ENCODE results near the gene SNAPC5. TPM values are rescaled to one million over a fixed set of nuclear protein-coding genes. Genes with fewer than 3 reads are reported as not detected.

Gene SNAPC5, protein sequence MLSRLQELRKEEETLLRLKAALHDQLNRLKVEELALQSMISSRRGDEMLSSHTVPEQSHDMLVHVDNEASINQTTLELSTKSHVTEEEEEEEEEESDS
- total RNA-seq: 59.5 and 72.1 TPM in 2 replicates
- 57.4 and 59.5 TPM in 2 replicates for polyA plus RNA-seq

DNA sequence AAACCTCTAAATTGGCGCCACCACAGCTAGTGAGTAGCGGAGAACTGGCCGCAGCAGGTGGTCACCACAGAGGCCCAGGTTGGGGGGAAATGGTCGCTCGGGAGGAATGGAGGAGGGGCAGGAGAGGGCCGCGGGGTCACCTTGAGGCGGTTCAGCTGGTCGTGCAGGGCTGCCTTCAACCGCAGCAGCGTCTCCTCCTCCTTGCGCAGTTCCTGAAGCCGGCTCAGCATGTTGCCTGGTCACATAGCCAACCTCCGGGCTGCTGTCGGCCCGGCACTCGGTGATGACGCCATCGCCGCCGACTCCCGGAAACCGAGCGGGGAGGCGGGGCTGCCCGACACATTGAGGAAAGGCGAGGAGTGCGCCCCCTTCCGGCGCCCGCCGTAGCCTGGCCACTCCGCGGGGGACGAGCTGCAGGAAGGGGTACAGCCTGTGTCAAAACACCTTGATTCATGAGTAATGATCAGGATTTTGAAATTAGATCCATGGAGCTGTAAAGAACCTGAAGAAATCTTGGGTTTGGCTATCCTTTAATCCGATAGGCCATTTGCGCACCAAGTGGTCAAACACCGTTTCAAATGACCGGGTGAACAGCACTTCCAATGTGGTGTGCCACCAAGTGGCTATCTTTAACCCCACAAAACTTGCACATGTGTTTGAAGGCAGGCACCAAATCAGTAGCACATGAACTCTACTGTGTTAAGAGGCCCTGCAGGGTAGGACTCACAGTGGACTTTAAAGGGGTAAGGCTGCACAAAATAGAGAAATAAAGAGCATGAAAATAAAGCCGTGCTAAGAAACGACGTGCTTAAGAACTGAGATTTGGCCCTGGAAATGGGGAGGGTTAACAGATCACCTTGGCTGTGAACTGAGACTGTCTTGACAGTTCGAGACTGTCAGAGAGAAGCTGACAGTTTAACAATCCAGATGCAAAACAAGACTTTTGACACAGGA is at the start of gene SNAPC5:
TSS of gene SNAPC5 (minus strand) at position 261 of the 954 bp plus-strand sequence. CDS start at position 230, 31 bp downstream.
- peak within 1 kb of the TSS; percentile 92 for H3K27ac ChIP-seq
- no peaks in the 10 kb centered on the region for H3K9me3 ChIP-seq (ENCODE audit: low read depth)
- H3K27me3 ChIP-seq: no peaks in the 10 kb centered on the region
- peak within 1 kb of the TSS; percentile 67 for H3K4me3 ChIP-seq
- TF ChIP-seq, protein P1, sequence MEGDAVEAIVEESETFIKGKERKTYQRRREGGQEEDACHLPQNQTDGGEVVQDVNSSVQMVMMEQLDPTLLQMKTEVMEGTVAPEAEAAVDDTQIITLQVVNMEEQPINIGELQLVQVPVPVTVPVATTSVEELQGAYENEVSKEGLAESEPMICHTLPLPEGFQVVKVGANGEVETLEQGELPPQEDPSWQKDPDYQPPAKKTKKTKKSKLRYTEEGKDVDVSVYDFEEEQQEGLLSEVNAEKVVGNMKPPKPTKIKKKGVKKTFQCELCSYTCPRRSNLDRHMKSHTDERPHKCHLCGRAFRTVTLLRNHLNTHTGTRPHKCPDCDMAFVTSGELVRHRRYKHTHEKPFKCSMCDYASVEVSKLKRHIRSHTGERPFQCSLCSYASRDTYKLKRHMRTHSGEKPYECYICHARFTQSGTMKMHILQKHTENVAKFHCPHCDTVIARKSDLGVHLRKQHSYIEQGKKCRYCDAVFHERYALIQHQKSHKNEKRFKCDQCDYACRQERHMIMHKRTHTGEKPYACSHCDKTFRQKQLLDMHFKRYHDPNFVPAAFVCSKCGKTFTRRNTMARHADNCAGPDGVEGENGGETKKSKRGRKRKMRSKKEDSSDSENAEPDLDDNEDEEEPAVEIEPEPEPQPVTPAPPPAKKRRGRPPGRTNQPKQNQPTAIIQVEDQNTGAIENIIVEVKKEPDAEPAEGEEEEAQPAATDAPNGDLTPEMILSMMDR (IDR thresholded peaks at IDR 0.05; ENCODE audit: low read depth, low read length): peak; percentile 97
- peaks cover 66% of the 10 kb centered on the region for H3K36me3 ChIP-seq
- DNase-seq (ENCODE audit: low read depth in 1 of 2, low spot score in 1 of 2): peak; percentile 97 to 98
- peaks cover 7% of the 10 kb centered on the region for H3K4me1 ChIP-seq (ENCODE audit: low read depth)

DNA sequence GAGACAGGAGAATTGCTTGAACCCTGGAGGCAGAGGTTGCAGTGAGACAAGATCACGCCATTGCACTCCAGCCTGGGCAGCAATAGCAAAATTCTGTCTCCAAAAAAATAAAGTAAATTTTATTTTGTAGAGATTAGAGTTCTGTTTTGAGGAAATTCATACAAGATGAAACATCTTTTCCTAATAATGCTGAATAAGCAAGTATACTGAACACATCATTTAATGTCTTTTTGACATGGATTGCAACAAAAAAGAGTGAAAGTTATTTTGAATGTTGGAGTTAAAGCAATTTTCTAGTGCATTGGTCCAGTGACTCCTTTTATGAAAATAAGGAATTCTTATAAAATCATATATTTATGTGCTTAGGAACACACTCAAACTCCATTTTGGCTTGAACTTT is 47.7 kb upstream of the SNAPC5 start:
- no peak for DNase-seq (ENCODE audit: low read depth in 1 of 2, low spot score in 1 of 2)
- Histone ChIP-seq H3K4me1 (ENCODE audit: low read depth) (no peaks in the 10 kb centered on the region), H3K36me3 (no peaks in the 10 kb centered on the region), H3K9me3 (ENCODE audit: low read depth) (no peaks in the 10 kb centered on the region), H3K27ac (no peak overlapping the region), H3K4me3 (no peak overlapping the region), H3K27me3 (no peaks in the 10 kb centered on the region)
- TF ChIP-seq, protein P1 (IDR thresholded peaks at IDR 0.05; ENCODE audit: low read depth, low read length): no peak

DNA sequence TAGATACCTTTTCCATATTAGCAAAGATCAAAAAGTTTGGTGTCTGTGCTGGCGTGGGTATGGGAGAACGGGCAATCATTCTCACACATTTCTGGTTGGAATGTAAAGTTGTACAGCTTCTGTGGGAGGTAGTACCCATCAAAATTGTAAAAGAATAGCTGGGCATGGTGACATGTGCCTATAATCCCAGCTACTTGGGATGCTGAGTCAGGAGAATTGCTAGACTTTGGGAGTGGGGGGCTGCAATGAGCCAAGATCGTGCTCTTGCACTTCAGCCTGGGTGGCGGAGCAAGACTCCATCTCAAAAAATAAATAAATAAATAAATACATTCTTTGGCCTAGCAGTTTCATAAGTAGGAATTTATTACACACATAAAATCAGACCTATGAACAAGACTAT is 45.3 kb upstream of the SNAPC5 start:
- Histone ChIP-seq H3K36me3 (no peaks in the 10 kb centered on the region), H3K4me3 (no peak overlapping the region), H3K27me3 (no peaks in the 10 kb centered on the region), H3K4me1 (ENCODE audit: low read depth) (no peaks in the 10 kb centered on the region), H3K9me3 (ENCODE audit: low read depth) (no peaks in the 10 kb centered on the region), H3K27ac (no peak overlapping the region)
- DNase-seq (ENCODE audit: low read depth in 1 of 2, low spot score in 1 of 2): no peak
- TF ChIP-seq, protein P1 (IDR thresholded peaks at IDR 0.05; ENCODE audit: low read depth, low read length): no peak

DNA sequence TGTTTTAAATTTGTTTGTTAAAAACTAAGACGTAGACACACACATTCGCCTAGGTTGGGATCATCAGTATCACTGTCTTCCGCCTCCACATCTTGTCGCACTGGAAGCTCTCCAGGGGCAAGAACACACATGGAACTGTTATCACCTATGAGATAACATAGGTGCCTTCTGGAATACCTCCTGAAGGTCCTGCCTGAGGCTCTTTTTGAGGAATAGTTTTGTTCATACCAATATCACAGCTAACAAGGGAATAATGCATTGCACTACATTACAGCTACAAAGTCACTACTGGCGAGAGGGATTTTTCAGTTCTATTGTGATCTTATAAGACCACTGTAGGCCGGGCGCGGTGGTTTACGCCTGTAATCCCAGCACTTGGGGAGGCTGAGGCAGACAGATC is 37.5 kb upstream of the SNAPC5 start:
- no peak for DNase-seq (ENCODE audit: low read depth in 1 of 2, low spot score in 1 of 2)
- Histone ChIP-seq H3K9me3 (ENCODE audit: low read depth) (no peaks in the 10 kb centered on the region), H3K36me3 (peaks cover 9% of the 10 kb centered on the region), H3K4me3 (no peak overlapping the region), H3K27me3 (no peaks in the 10 kb centered on the region), H3K27ac (no peak overlapping the region), H3K4me1 (ENCODE audit: low read depth) (no peaks in the 10 kb centered on the region)
- TF ChIP-seq, protein P1 (IDR thresholded peaks at IDR 0.05; ENCODE audit: low read depth, low read length): no peak

DNA sequence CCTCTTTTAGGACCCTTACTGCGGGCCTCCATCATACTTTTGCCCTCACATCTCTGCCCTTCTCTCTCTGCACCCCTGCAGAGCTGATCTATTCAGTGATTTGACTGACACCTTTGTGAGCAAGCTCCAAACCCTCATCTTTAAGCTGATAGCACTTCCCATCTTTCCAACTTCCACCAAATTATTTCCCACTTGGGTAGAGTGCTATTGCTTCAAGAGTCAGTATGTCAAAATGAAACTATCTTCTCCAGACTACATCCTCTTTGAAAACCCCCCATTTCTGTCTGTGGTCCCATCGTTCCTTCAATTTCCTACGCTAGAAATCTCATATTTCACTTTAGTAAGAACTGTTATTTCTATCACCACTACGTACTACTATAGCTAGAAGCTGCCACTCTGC is 27.3 kb upstream of the SNAPC5 start:
- no peaks in the 10 kb centered on the region for H3K27me3 ChIP-seq
- H3K36me3 ChIP-seq: peaks cover 3% of the 10 kb centered on the region
- TF ChIP-seq, protein P1 (IDR thresholded peaks at IDR 0.05; ENCODE audit: low read depth, low read length): no peak
- no peak overlapping the region for H3K27ac ChIP-seq
- H3K9me3 ChIP-seq (ENCODE audit: low read depth): no peaks in the 10 kb centered on the region
- no peak overlapping the region for H3K4me3 ChIP-seq
- DNase-seq (ENCODE audit: low read depth in 1 of 2, low spot score in 1 of 2): no peak
- no peaks in the 10 kb centered on the region for H3K4me1 ChIP-seq (ENCODE audit: low read depth)

Data from cardiac muscle cell (in vitro differentiated cells and primary cell).